ENCODE measurements around the gene RPRM.
"Not testable (repeated sequence)": the region's sequence is repeated elsewhere in the genome, so short reads cannot be mapped to it uniquely, and the experiment has no call there.

The RPRM gene

GRCh38 chr2:153478289-153479261, at the start of gene RPRM:
Gene RPRM, minus strand, starts transcription at chr2:153478762. Its CDS starts 197 bp downstream, at chr2:153478565.
- peak; percentile 41 to 49 for DNase-seq (ENCODE audit: low read depth in 2 of 2)

- DNase-seq (ENCODE audit: low read depth in 2 of 2): peak in 1 of 2 donors; percentile 16
Measured at GRCh38 chr2:153519257-153519875, 40.8 kb upstream of the RPRM start.

GRCh38 chr2:153512331-153512730, 33.8 kb upstream of the RPRM start:
- DNase-seq (ENCODE audit: low read depth in 2 of 2): no peak

- no peak for DNase-seq (ENCODE audit: low read depth in 2 of 2)
Measured at GRCh38 chr2:153510996-153511395, 32.4 kb upstream of the RPRM start.

- DNase-seq (ENCODE audit: low read depth in 2 of 2): no peak
Measured at GRCh38 chr2:153509133-153509532, 30.6 kb upstream of the RPRM start.

- DNase-seq (ENCODE audit: low read depth in 2 of 2): not testable (repeated sequence)
Measured at GRCh38 chr2:153506499-153506898, 27.9 kb upstream of the RPRM start.

GRCh38 chr2:153499439-153499838, 20.9 kb upstream of the RPRM start:
- no peak for DNase-seq (ENCODE audit: low read depth in 2 of 2)

- DNase-seq (ENCODE audit: low read depth in 2 of 2): no peak
Measured at GRCh38 chr2:153497938-153498629, 19.5 kb upstream of the RPRM start.

GRCh38 chr2:153495725-153496124, 17.2 kb upstream of the RPRM start:
- DNase-seq (ENCODE audit: low read depth in 2 of 2): no peak

GRCh38 chr2:153488072-153488471, 9.5 kb upstream of the RPRM start:
- no peak for DNase-seq (ENCODE audit: low read depth in 2 of 2)

- no peak for DNase-seq (ENCODE audit: low read depth in 2 of 2)
Measured at GRCh38 chr2:153487448-153487847, 8.9 kb upstream of the RPRM start.

GRCh38 chr2:153479573-153479972, 1.0 kb upstream of the RPRM start:
- DNase-seq (ENCODE audit: low read depth in 2 of 2): no peak

GRCh38 chr2:153477636-153478288, 800 bp downstream of the RPRM start:
- DNase-seq (ENCODE audit: low read depth in 2 of 2): no peak

GRCh38 chr2:153476816-153477635, 1.5 kb downstream of the RPRM start:
- no peak for DNase-seq (ENCODE audit: low read depth in 2 of 2)

- DNase-seq (ENCODE audit: low read depth in 2 of 2): no peak
Measured at GRCh38 chr2:153476491-153476815, 2.1 kb downstream of the RPRM start.

- no peak for DNase-seq (ENCODE audit: low read depth in 2 of 2)
Measured at GRCh38 chr2:153474876-153475435, 3.6 kb downstream of the RPRM start.

- DNase-seq (ENCODE audit: low read depth in 2 of 2): no peak
Measured at GRCh38 chr2:153474407-153474806, 4.2 kb downstream of the RPRM start.

- DNase-seq (ENCODE audit: low read depth in 2 of 2): no peak
Measured at GRCh38 chr2:153470867-153471266, 7.7 kb downstream of the RPRM start.

- no peak for DNase-seq (ENCODE audit: low read depth in 2 of 2)
Measured at GRCh38 chr2:153464395-153464794, 14.2 kb downstream of the RPRM start.

GRCh38 chr2:153462338-153462859, 16.2 kb downstream of the RPRM start:
- no peak for DNase-seq (ENCODE audit: low read depth in 2 of 2)

GRCh38 chr2:153461453-153461852, 17.1 kb downstream of the RPRM start:
- DNase-seq (ENCODE audit: low read depth in 2 of 2): no peak

Measured in stimulated activated CD8-positive, alpha-beta memory T cell treated with anti-CD3 and anti-CD28 coated beads, Interleukin-15, amount 100 ng/mL, for 48 hours (primary cell).